Stimulated activated CD4-positive, alpha-beta T cell treated with anti-CD3 and anti-CD28 coated beads, Interleukin-4, amount 100 ng/mL, for 4 hours (primary cell): Measurements from ENCODE around the gene GFOD1.
A peak's percentile ranks its signal among the peaks of the same experiment; 100 is the strongest.
"Not testable (repeated sequence)": the region's sequence is repeated elsewhere in the genome, so short reads cannot be mapped to it uniquely, and the experiment has no call there.

ENCODE experiments used
- DNase-seq, 2 experiments: peaks; one replicate each; pipeline ENCODE4 v3.0.0-alpha.2; 2020

Gene GFOD1

DNA sequence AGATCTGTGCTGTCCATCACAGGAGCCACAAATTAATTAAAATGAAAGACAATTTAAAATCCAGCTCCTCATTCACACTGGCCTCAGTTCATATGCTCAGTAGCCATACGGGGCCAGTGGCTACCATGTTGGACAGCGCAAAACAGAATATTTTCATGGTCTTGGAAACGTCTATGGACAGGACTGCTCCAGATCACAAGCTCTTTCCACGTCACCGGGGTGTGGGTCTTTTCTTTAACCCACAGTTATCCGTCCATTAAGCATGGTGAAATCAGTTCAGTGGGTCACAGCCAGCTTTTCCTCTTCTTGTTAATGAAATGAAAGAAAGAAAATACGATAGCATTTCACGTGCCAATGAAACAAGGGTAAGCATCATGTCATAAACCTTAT, 24.1 kb downstream of the GFOD1 start:
- DNase-seq = no peak

DNA sequence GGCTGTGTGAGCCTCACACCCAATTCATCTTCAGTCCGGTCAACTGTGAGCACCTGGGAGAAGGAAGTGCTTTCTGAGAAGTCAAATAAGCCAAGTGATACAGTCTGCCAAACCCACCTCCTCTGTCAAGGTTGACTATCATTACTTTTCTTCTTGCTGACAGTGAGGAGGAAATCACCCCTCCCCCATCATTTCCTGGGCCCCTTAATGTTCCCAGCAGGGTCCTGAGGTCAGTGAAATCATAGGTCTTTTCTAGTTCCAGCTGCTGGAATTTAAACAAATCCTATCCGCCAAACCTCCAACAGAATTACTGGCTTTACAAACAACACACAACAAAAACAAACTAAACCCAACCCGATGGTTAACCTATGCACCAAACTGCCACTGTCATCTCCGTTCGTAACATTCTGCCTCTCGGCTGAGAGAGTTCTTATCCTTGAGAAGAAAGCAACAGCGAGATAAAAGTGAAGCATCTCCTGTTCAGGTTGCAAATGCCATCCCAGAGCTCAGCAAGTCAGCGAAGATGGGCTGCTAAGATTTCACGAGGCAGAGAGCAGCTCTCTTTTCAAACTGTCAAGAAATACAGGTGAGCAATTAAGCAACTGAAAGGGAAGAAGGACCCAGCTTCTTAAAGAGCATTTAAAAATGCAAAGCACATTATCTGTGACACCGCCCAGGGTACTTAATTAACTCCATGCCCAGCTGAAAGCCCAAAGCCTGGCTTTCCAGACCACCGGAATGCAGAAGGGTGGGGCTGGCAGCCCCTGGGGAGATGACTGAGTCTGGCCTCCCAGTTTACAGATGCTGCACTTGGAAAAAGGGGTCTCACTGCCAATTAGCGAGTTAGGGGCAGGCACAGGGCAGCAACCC, 24.7 kb downstream of the GFOD1 start:
- DNase-seq = no peak

DNA sequence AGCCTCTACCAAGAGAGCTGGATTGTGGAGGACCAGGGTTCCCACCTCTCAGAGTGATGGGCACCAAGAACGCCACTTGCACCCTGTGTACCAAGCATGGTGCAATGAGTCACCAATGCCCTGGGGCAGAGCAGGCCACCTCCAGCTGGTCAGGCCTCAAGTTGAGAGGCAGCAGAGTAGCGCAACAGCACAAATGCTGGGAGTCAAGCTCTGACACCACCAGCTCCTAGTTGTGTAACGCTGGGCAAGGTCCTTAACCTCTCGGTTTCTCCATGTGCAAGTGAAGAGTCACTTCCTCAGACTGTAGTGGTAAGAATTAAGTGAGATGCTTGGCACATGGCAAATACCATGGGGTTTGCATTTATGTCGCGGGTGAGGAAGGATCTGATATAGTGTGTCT, 25.6 kb downstream of the GFOD1 start:
- DNase-seq = no peak

DNA sequence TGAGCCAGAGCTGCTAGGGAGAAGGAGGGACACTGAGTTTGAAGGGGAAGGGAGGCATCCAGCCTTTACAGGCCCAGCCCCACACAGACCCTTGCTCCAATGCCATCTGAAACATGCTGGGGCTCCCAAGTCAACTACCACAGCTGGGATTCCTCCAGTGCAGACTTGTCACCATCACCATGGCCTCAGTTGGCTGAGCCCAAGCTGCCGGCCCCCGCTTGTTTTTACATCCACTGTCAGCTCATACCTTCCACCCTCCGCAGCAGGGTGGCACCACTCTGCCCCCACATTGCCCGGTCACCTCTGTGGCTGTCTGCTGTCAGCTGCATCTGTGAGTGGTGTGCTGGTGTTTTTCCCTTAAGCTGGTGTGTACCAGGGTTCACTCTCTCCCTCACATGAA, 26.1 kb downstream of the GFOD1 start:
- no peak for DNase-seq

DNA sequence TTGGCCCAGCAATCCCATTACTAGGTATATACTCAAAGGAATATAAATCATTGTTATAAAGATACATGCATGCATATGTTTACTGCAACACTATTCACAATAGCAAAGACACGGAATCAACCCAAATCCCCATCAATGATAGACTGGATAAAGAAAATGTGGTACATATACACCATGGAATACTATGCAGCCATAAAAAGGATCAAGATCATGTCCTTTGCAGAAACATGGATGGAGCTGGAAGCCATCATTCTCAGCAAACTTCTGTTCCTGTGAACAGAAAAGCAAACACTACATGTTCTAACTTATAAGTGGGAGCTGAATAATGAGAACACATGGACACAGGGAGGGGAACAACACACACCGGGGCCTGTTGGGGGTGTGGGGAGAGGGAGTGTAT, 27.1 kb downstream of the GFOD1 start:
- not testable (repeated sequence) for DNase-seq

DNA sequence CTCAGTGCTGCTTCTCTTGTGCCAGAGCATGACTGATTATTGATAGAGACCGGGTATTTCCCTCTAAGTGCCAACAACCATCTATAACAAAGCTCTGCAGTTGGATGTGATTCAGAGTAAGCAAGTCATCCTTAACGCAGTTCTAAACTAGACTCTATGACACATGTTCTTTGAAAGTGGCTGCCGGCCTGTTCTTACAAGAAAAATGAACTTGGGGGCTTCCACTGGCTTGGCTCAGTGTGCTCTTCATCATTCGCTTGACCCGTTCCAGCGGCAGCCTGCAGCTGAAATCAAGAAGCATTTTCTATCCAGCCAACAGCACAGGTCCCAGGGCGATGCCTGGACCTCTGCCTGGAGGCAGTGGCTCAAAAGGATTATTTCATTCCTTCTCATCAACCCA, 29.8 kb downstream of the GFOD1 start:
- DNase-seq = no peak

DNA sequence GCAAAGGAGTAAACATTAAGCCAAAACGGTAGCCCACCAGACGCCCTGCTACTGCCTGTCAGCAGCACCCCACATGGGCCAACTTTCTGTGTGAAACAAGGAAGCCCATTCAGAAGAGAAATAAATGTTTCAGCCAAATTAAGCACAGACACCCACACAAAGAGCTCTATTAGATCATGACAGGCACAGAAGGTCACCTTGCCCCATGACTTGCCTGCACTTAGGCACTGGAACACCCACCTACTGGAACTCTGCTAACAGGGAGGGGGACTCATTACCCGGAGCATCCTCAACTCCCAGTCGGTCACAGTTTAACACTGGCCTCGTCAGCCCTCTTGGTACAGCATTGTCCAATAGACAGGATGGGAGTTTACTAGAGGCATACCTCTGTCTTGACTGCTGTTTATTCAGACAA, 31.8 kb downstream of the GFOD1 start:
- DNase-seq = peak in 1 of 2 experiments; percentile 21

DNA sequence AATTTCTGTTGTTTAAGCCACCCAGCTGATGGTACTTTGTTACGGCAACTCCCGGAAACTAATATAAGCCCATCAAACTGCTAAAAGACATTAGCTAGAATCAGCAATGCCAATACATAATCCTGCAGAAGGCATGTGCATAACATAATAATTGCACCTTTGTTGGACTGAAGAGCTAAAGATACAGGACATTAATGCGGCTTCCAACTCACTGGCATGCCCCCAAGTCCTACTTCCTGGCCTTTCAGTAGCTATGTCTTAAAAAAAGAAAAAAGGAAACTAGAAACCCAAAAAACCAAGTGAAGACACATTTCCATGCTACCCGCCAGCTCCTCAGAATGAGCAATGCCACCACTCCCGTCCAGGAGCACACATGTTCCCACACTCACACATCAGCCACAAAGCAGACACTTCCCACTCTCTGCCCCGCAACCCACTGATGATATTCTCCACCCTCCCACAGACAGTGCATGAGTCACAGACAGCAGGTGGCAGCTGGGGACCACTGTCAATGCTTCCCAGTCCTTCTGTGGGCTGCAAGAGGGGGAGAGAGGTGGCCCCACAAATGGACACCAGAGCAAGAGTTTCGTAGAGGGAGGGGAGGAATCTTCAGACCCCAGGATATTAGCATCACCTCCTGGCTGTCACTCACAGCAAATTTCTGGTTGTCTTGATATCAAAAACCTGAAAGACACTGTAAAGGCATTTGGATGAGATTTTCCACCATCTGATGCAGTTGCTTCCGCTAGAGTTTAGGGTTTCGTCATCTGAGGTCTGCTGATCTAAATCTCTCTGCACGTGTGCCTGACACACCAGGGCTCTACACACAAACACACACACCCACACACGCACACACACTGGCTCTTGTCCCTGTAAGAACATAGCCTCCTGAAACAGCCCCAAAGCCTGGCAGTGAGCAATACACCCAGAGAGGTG, 32.8 kb downstream of the GFOD1 start:
- DNase-seq = peak; percentile 65 to 94

DNA sequence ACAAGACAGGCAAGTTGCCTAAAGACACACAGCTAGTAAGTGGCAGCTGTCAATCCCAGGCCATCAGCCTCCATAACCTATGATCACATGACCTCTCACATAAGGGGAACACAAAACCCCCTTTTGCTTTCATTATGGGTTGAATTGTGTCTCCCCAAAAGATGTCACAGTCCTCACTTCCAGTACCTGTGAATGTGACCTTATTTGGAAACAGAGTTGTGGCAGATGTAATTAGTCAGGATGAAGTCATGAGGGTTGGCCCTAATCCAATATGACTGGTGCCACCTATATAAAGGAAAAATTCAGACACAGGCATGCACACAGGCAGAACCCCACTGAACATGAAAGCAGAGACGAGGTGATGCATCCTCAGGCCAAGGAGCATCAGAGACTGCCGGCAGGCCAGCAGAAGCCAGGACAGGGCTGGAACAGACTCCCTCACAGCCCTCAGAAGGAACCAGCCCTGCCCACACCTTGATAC, 33.6 kb downstream of the GFOD1 start:
- peak in 1 of 2 experiments; percentile 63 for DNase-seq

DNA sequence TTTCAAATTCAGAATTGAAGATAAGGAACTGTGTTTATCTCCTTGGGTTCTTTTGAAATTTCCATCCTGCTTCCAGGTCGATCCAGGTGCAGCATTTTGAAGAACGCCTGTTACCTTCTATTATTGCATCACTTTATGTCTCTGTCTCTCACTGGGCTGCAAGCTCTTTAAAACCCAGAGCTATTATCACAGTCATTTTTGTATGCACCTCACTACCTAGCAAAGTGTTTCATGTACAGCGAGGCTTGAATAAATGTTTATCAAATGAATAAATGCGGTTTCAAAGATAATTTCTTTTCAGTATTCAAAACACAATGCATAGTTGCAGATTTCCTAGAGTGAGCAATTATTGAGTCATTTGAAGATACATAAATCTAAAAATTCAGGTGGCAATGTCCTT, 34.2 kb downstream of the GFOD1 start:
- DNase-seq = no peak

DNA sequence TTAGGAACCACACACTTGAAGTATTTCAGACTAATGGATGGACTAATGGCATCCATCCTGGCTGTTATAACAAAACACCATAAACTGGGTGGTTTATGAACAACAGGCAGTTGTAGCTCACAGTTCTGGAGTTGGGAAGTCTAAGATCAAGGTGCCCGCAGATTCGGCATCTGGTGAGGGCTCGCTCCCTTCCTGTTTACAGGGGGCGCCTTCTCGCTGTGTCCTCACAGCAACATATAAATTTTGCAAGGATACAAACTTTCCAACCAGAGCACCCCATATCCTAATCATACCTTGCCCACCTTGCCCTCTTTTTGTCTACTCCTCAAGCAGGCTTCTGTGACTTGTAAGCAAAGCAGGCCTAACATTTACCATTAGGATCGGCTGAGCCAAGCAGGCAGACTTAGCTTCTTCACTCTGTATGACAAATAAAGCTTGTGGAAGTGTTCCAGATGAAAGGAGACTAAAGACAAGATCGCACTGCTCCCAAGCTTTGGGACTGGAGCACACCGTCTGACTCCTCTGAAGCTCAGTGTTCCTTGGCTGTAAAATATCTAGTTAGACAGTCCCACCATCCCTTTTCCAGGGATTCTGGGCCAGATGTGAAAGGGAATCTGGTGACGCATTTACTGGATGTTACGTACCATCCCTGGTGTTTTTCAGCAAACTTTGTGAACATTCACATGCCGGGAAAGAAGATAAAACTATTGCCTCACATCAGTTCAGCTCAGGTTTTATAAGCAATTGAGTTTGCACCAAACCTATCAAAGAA, 34.9 kb downstream of the GFOD1 start:
- no peak for DNase-seq

DNA sequence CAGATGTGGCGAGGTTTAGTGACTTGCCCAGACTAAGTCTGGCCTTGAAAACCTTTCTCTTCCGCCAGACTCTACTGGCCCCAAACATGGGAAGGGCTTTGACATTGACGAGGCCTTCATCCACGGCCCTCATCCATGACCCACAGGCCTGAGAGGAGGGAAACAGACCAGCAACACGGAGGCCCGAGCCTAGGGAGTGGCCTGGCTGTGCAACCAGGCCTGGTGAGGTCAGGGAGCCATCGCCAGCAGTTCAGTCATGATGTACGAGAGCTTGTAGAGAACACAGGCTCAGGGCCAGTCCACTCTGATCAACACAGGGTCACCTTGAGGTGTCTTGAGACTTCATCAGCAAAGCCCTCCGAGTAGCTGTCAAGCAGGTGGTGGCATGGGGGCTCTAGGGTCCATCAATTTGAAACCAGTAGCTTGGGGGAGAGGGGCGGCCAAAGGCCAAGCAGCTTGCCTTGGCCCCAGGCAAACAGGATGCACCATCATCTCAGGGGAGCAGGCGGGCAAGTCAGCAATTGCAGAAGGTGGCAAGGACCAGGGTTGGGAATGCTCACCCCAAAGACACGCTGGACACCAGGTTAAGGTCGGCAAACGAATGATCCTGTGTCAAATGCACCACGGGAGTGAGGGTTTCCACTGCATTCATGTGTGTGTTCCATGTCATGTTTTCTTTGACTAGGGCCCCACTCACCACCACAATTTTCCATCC, 36.1 kb downstream of the GFOD1 start:
- no peak for DNase-seq

DNA sequence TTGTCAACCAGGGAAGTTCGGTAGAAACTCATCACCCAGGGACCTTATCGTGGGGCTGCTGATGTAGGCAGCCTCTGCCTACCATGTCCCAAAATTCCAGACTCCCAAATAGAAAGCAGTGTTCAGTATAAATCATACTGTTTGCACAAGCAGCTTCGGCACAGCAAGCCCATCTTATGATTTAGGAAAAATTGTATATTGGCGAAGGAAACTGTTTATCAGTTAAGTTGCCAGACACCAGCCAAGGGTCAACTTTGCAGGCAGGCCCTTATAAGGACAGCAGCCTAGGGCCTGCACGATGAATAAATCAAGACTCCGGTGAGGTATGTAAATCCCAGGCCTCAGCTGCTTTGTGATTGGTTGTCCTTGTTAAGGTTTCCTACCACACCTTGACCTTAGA, 36.8 kb downstream of the GFOD1 start:
- no peak for DNase-seq

DNA sequence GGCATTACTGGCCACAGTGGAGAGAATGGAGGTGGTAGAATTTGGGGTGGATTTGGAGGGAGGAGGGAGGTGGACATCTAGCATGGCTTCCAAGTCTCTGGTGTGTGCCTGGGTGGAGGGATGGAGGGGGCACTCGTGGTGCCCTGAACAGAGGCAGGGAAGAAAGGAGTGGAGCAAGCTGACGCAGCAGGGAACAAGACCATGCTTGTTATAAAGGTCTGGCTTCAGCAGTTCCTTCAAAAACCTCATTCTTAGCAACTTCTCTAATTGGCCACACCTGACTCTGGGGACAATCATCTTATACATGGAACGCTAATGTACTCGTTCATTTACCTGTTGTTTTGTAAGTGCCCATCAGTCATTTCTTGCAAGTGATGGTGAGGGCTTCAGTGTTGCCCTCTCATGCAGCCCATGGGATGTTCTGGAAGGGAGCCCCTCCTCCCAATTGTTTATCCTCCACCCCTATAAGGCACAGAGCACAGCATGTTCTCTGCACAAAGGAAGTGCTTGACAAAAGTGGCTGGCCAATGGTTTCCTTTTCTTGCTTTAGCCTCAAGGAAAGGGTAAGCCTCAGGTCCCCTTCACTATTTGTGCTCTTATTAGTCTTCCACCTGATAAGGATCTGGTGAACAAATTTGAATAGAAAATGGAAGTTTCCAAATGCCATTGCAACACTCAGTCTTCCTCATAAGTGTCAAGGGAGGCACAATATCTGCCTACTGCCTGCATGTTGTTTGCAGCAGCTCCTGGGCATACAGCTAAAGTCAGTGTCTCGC, 39.3 kb downstream of the GFOD1 start:
- no peak for DNase-seq

DNA sequence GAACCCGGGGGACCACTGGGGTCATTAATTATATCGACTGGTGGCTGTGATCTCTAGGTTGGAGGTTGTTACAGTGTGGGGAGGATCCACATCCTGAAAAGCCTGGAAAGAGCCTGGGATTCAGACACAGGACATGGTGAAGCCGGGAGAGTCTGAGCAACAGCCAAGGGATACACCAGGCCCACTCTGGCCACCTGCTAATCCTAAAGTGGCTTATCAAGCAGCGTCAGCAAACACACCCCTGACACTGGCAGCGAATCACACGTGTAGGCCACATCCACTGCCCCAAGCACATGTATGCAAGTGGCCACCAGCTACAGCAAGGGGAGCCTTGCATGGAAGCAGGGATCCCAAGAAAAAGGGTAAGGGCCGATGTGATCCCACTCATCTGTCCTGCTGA, 41.0 kb downstream of the GFOD1 start:
- DNase-seq = no peak

DNA sequence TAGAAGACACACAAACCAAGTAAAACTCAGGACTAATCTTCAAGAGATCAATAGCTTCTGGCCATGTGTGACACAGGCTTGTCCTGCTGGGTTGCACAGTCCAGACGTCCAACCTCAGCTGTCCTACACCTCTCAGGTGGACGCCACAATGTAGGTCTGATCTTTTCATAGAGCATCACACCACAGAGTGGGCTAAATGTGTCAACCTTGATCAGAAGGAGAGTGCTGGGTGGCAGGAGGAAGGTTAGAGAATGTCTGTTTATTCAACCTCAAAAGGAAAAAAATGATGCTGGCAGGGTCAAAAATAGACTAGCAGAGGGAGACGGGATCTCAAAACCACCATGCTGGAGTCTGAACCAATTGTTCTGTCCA, 41.7 kb downstream of the GFOD1 start:
- no peak for DNase-seq

DNA sequence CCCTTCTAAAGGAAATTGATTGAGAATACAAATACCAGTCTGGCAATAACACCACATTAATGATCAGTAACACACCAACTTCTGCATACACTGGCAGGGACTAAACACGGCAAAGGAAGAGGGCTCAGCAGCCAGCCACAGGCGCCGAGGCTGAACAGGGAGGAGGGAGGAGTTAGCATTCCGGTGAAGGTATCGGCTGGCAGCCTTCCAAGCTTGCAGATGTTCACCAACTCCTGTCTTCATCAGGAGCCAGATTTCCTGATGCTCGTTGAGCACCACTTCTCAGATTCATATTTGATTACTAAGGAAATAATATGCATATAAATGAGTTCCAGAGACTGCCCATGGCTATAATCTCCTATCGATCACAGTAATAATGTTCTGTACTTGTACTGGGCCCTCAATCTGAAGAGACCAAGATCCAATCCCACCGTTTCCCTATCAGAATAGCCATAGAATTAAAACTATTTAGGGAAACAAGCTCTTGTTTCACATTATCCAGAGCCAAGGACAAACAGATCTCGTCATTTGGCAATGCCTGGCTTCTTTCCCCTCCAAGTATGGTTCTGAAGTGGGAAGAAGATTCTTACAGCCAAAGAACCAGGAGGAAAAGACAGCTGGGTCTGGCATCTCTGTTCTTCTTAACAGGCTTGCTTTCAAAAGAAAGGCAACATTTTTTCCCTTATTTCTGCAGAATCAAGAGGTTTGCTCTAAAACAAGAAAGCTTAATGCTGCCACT, 42.2 kb downstream of the GFOD1 start:
- DNase-seq = peak in 1 of 2 experiments; percentile 40

DNA sequence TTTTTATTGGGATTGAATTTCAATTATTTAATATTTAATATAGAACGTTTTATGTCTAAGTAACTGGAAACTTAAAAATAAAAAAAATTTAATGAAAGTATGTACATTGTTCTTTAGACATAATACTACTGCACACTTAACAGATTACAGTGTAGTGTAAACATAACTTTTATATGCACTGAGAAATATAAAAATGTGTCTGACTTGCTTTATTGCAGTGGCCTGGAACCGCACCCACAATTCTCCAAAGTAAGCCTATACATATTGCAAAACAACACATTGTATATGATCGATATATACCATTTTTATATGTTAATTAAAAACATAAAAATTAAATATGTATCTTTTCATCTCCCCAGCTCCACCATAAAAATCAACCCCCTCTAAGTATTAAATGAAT, 42.8 kb downstream of the GFOD1 start:
- no peak for DNase-seq

DNA sequence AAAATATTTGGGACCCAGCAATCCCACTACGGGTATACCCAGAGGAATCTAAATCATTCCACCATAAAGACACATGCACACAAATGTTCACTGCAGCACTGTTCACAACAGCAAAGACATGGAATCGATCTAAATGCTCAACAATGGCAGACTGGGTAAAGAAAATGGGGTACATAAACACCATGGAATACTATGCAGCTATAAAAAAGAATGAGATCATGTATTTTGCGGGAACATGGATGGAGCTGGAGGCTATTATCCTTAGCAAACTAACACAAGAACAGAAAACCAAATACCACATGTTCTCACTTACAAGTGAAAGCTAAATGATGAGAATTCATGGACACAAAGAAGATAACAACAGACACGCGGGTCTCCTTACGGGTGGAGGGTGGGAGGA, 43.4 kb downstream of the GFOD1 start:
- DNase-seq = not testable (repeated sequence)

DNA sequence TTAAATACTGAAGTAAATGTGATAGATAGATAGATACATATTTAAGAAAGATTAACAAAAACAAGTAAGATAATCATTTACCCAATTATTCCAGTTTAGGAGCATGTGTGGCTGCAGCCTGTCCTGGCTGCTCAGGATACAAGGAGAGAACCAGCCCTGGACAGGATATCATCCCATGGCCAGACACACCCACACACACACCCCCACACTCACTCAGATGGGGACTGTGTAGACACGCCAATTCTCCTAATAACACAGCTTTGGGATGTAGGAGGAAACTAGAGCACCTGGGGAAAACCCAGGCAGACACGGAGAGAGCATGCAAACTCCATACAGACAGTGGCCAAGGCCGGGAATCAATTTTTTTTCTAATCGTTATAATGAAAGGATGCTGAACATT, 45.6 kb downstream of the GFOD1 start:
- no peak for DNase-seq

DNA sequence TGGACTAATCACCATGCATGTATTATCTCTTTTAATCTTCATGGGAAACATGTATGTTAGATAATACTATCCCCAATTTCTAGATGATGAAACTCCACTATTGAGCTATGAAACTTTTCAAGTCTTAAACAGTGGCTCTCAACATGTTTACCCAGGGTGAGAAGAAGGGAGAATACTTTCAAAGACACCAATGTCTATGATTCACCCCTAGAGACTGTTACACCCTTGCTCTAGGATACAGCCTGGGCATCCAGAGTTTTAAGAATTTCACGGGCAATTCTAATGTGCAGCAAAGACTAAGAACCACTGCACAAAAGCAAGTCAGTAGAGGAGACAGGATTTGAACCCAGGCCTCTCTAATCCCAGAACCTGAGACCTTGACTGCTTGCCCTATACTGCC, 47.8 kb downstream of the GFOD1 start:
- DNase-seq = no peak
